Activated naive CD4-positive, alpha-beta T cell treated with anti-CD3 and anti-CD28 coated beads for 36 hours (primary cell): ENCODE results near the gene LRRC42. TPM values are rescaled to one million over a fixed set of nuclear protein-coding genes. Genes with fewer than 3 reads are reported as not detected.

ENCODE experiments used
- CTCF ChIA-PET: fragments of 350-600 bp; sonication (Branson Sonifier 250); formaldehyde crosslinking; loops from one replicate; lab custom pipeline; 2021; ENCODE audit warnings: antibody characterized with exemption; lab: Charles Lee
- DNase-seq: peaks from one replicate; pipeline ENCODE4 v3.0.0-alpha.2; 2020
- H3K27ac Mint-ChIP-seq: one replicate; pipeline ENCODE4 v1.8.0; 2021; ENCODE audit warnings: mild to moderate bottlenecking, mixed read lengths
- H3K27me3 Mint-ChIP-seq: one replicate; pipeline ENCODE4 v1.8.0; 2021; ENCODE audit warnings: low read depth, mixed read lengths
- H3K36me3 Mint-ChIP-seq: one replicate; pipeline ENCODE4 v1.8.0; 2021; ENCODE audit warnings: low read depth, mixed read lengths
- H3K4me1 Mint-ChIP-seq: one replicate; pipeline ENCODE4 v1.8.0; 2021; ENCODE audit warnings: low read depth, mixed read lengths
- H3K4me3 Mint-ChIP-seq: one replicate; pipeline ENCODE4 v1.8.0; 2021; ENCODE audit warnings: mild to moderate bottlenecking, moderate library complexity, mixed read lengths
- H3K9me3 Mint-ChIP-seq: one replicate; pipeline ENCODE4 v1.8.0; 2021; ENCODE audit warnings: mixed read lengths
- intact Hi-C: fragments of 100-400 bp; cut with micrococcal nuclease; formaldehyde crosslinking; loops from one replicate; pipeline ENCODE4 v1.15.1; 2023
- total RNA-seq, 2 experiments: library from RNA; stranded (reverse); gene quantifications; one replicate each; pipeline ENCODE4 v1.2.3, GENCODE V29; 2021

LRRC42 gene
- 10 to 100 TPM; 19.9 to 21.3 TPM for total RNA-seq

GRCh38 chr1:53946252-53947171, at the start of gene LRRC42:
TSS of gene LRRC42 (plus strand) at chr1:53946350. CDS start at chr1:53952000, 5,650 bp downstream.
- intact Hi-C loops = loop anchor here (1.0 to 5.0 kb wide), 9 partner anchors 57 to 856 kb away; partner anchors contain the start of genes CZIB, MAGOH, NDC1 and PARS2
- Mint-ChIP-seq H3K36me3 (peaks cover 8% of the 10 kb centered on the region), H3K9me3 (no peaks in the 10 kb centered on the region), H3K4me1 (peaks cover 45% of the 10 kb centered on the region), H3K4me3 (peak within 1 kb of the TSS; percentile 90), H3K27me3 (no peaks in the 10 kb centered on the region), H3K27ac (peak within 1 kb of the TSS; percentile 87)
- CTCF ChIA-PET = interaction anchor here (1.0 to 7.6 kb wide), 12 partner anchors 10 to 103 kb away, joined by 3 to 112 read pairs (median 6); partner anchors contain the start of gene YIPF1
- peak; percentile 74 for DNase-seq

- H3K4me3 Mint-ChIP-seq = no peak overlapping the region
- H3K9me3 Mint-ChIP-seq = no peaks in the 10 kb centered on the region
- DNase-seq = no peak
- peaks cover 6% of the 10 kb centered on the region for H3K27me3 Mint-ChIP-seq
- peaks cover 4% of the 10 kb centered on the region for H3K4me1 Mint-ChIP-seq
- CTCF ChIA-PET = no interaction called here
- intact Hi-C loops = no loop called here
- H3K36me3 Mint-ChIP-seq = no peaks in the 10 kb centered on the region
- no peak overlapping the region for H3K27ac Mint-ChIP-seq
Observed at GRCh38 chr1:53896635-53897229, 49.4 kb upstream of the LRRC42 start.

GRCh38 chr1:53899206-53899628, 46.9 kb upstream of the LRRC42 start:
- intact Hi-C loops = no loop called here
- peaks cover 6% of the 10 kb centered on the region for H3K27me3 Mint-ChIP-seq
- no peak for DNase-seq
- H3K4me3 Mint-ChIP-seq = no peak overlapping the region
- no peaks in the 10 kb centered on the region for H3K9me3 Mint-ChIP-seq
- CTCF ChIA-PET = interaction anchor here (2.0 to 2.3 kb wide), 2 partner anchors 12 to 47 kb away, joined by 5 to 10 read pairs; partner anchors contain the start of genes IFT25 and LRRC42
- H3K4me1 Mint-ChIP-seq = peaks cover 4% of the 10 kb centered on the region
- no peak overlapping the region for H3K27ac Mint-ChIP-seq
- H3K36me3 Mint-ChIP-seq = no peaks in the 10 kb centered on the region

- H3K27ac Mint-ChIP-seq = no peak overlapping the region
- no peak overlapping the region for H3K4me3 Mint-ChIP-seq
- H3K27me3 Mint-ChIP-seq = peaks cover 6% of the 10 kb centered on the region
- intact Hi-C loops = no loop called here
- DNase-seq = no peak
- peaks cover 4% of the 10 kb centered on the region for H3K4me1 Mint-ChIP-seq
- CTCF ChIA-PET = interaction anchor here (0.6 to 2.3 kb wide), 3 partner anchors 11 to 819 kb away, joined by 3 to 10 read pairs (median 5); partner anchors contain the start of genes IFT25 and LRRC42
- H3K9me3 Mint-ChIP-seq = no peaks in the 10 kb centered on the region
- no peaks in the 10 kb centered on the region for H3K36me3 Mint-ChIP-seq
Observed at GRCh38 chr1:53899708-53900107, 46.4 kb upstream of the LRRC42 start.

GRCh38 chr1:53902235-53903138, 43.7 kb upstream of the LRRC42 start:
- Mint-ChIP-seq H3K36me3 (no peaks in the 10 kb centered on the region), H3K27ac (no peak overlapping the region), H3K9me3 (no peaks in the 10 kb centered on the region), H3K27me3 (no peaks in the 10 kb centered on the region), H3K4me1 (peaks cover 4% of the 10 kb centered on the region), H3K4me3 (no peak overlapping the region)
- CTCF ChIA-PET = interaction anchor here (0.8 kb wide), 1 partner anchor 42 kb away, joined by 3 read pairs; no protein-coding TSS in a partner anchor
- DNase-seq = no peak
- intact Hi-C loops = no loop called here

- Mint-ChIP-seq H3K36me3 (no peaks in the 10 kb centered on the region), H3K27me3 (no peaks in the 10 kb centered on the region), H3K4me3 (no peak overlapping the region), H3K9me3 (no peaks in the 10 kb centered on the region), H3K4me1 (peaks cover 4% of the 10 kb centered on the region), H3K27ac (no peak overlapping the region)
- DNase-seq = no peak
- CTCF ChIA-PET = no interaction called here
- intact Hi-C loops = no loop called here
Observed at GRCh38 chr1:53905509-53905908, 40.6 kb upstream of the LRRC42 start.

GRCh38 chr1:53906121-53906520, 40.0 kb upstream of the LRRC42 start:
- Mint-ChIP-seq H3K4me3 (no peak overlapping the region), H3K9me3 (no peaks in the 10 kb centered on the region), H3K36me3 (no peaks in the 10 kb centered on the region), H3K27ac (no peak overlapping the region), H3K27me3 (no peaks in the 10 kb centered on the region), H3K4me1 (peaks cover 3% of the 10 kb centered on the region)
- DNase-seq = no peak
- intact Hi-C loops = no loop called here
- CTCF ChIA-PET = no interaction called here

GRCh38 chr1:53909946-53910345, 36.2 kb upstream of the LRRC42 start:
- no peaks in the 10 kb centered on the region for H3K27me3 Mint-ChIP-seq
- no peak for DNase-seq
- H3K4me3 Mint-ChIP-seq = no peak overlapping the region
- CTCF ChIA-PET = interaction anchor here (1.2 to 1.8 kb wide), 3 partner anchors 10 to 40 kb away, joined by 4 to 10 read pairs (median 4); no protein-coding TSS in a partner anchor
- H3K4me1 Mint-ChIP-seq = peaks cover 6% of the 10 kb centered on the region
- H3K9me3 Mint-ChIP-seq = no peaks in the 10 kb centered on the region
- H3K27ac Mint-ChIP-seq = no peak overlapping the region
- peaks cover 4% of the 10 kb centered on the region for H3K36me3 Mint-ChIP-seq
- intact Hi-C loops = no loop called here

- Mint-ChIP-seq H3K27ac (no peak overlapping the region), H3K4me3 (no peak overlapping the region), H3K4me1 (peaks cover 16% of the 10 kb centered on the region), H3K36me3 (peaks cover 11% of the 10 kb centered on the region), H3K9me3 (no peaks in the 10 kb centered on the region), H3K27me3 (no peaks in the 10 kb centered on the region)
- intact Hi-C loops = no loop called here
- no peak for DNase-seq
- CTCF ChIA-PET = interaction anchor here (1.8 kb wide), 1 partner anchor 11 kb away, joined by 10 read pairs; no protein-coding TSS in a partner anchor
Observed at GRCh38 chr1:53911442-53911841, 34.7 kb upstream of the LRRC42 start.

- no peak for DNase-seq
- no peak overlapping the region for H3K4me3 Mint-ChIP-seq
- H3K9me3 Mint-ChIP-seq = no peaks in the 10 kb centered on the region
- intact Hi-C loops = no loop called here
- peaks cover 11% of the 10 kb centered on the region for H3K36me3 Mint-ChIP-seq
- peaks cover 24% of the 10 kb centered on the region for H3K4me1 Mint-ChIP-seq
- CTCF ChIA-PET = interaction anchor here (0.9 to 1.6 kb wide), 7 partner anchors 10 to 167 kb away, joined by 3 to 7 read pairs (median 3); no protein-coding TSS in a partner anchor
- no peaks in the 10 kb centered on the region for H3K27me3 Mint-ChIP-seq
- no peak overlapping the region for H3K27ac Mint-ChIP-seq
Observed at GRCh38 chr1:53913352-53914033, 32.7 kb upstream of the LRRC42 start.

- DNase-seq = no peak
- Mint-ChIP-seq H3K4me1 (peaks cover 41% of the 10 kb centered on the region), H3K36me3 (peaks cover 9% of the 10 kb centered on the region), H3K4me3 (no peak overlapping the region), H3K27me3 (no peaks in the 10 kb centered on the region), H3K9me3 (no peaks in the 10 kb centered on the region), H3K27ac (no peak overlapping the region)
- CTCF ChIA-PET = interaction anchor here (1.2 kb wide), 1 partner anchor 41 kb away, joined by 4 read pairs; no protein-coding TSS in a partner anchor
- intact Hi-C loops = loop anchor here (2.0 kb wide), 1 partner anchor 58 kb away; no protein-coding TSS in a partner anchor
Observed at GRCh38 chr1:53918343-53918742, 27.8 kb upstream of the LRRC42 start.
